DMS 273 treated with DMSO at 0.1 percent for 48 hours (cell line): ENCODE data around the gene PLAC8.
"Not testable (repeated sequence)": the region's sequence is repeated elsewhere in the genome, so short reads cannot be mapped to it uniquely, and the experiment has no call there.

Experiments
- DNase-seq: peaks from one replicate; lab custom pipeline; 2025; lab: John Stamatoyannopoulos, UW

Gene PLAC8, protein sequence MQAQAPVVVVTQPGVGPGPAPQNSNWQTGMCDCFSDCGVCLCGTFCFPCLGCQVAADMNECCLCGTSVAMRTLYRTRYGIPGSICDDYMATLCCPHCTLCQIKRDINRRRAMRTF

GRCh38 chr4:83114576-83114975, at the start of gene PLAC8:
Gene PLAC8, minus strand, starts transcription at chr4:83114729. Its CDS starts 6,808 bp downstream, at chr4:83107921.
- DNase-seq = no peak

DNA sequence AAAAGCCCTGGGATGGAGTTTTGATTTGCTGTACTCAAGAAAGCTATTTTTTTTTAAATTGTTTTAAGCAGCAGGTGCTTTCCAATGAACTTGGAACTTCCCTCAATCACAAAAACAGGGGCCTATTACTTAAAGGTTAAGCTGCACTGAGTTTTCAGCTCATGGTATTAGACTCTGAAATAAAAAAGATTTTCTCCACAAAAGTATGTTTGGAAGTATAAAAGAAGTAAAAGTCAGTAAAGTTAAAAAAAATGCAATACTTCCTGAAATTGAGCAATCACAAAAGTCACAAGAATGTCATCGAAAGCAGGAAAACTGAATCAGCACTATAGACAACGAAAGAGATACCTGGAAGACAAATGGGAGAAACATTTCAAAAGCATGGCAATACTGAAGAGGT, 38.9 kb upstream of the PLAC8 start:
- no peak for DNase-seq

GRCh38 chr4:83152746-83153145, 38.2 kb upstream of the PLAC8 start:
- no peak for DNase-seq

DNA sequence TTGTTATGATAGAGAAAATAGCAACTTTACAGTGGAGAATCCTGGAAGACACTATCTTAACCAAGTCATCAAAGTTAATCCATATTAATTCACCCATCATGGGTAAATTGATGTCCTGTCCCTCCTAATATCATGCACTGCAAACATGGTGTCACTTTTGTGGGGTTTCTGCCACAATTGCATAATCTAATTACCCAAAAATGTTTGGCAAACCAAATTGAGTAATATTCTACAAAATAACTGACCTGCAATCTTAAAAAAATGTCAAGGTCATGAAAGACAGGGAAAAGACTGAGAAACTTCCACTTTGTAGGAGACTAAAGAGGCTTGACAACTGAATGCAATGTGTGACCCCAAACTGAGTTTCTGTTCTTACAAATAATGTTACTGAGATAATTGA, 37.1 kb upstream of the PLAC8 start:
- no peak for DNase-seq

DNA sequence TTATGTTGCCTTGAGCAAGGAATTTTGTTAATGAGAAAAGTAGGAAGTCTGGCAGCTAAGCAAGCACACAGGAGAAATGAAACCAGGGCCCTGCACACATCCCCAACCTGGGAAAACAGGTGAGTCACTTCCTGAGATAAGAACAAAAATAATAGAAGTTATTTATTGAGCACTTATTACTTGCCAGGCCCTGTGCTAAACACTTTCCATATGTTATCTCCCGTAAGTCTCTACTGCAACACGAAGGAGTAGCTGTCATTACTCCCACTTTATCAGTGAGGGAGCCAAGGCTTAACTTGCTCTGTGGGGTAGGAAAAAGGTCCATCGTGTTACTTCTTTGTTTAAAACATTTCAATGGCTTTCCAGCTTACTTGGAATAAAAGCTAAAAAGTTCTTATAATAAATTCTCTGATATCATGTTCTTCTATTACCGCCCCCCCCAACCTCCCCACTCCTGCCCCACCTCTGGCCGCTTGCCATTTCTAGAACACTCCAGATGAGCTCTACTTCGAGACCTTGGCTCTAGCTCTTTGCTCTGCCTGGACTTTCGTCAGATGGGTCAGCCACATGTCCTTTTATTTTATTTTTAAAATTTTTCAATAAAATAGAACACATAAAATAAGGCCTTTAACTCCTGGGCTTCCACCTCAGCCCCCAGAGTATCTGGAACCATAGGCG, 36.3 kb upstream of the PLAC8 start:
- DNase-seq = no peak

DNA sequence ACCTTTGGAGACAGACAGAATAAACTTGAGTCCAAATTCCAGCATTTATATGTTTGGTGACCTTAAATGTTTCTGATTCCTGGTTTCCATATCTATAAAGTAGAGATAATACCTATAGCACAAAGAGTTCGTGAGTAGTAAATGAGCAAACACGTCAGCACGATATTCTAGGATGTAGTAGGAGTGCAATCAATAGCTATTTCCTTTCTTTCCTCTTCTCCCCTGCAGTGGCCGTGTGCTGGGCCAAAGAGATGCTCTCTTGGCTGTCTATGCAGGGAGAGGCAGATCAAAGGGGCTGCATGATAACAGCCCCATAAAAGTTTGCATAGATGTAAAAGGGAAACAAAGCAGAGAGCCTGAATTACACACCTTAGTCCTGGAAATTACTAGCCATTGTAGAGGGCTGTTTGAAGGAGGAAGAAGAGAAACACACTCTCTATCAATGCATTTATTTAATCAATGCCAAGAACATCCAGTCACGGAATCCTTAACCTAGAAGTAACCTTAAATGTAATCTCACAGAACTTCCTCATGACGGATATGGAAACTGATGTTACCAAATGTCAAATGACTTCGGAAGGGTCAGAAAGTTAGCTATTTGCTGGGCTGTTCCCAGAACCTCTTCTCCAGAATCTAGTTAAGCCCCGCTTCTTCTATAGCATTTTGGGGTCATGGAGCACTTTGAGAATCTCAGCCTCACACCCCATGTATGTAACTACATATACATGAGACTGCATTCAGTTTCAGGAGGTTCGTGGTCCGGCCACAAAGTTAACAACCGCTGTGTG, 35.5 kb upstream of the PLAC8 start:
- no peak for DNase-seq

GRCh38 chr4:83146841-83147240, 32.3 kb upstream of the PLAC8 start:
- peak; percentile 24 for DNase-seq

DNA sequence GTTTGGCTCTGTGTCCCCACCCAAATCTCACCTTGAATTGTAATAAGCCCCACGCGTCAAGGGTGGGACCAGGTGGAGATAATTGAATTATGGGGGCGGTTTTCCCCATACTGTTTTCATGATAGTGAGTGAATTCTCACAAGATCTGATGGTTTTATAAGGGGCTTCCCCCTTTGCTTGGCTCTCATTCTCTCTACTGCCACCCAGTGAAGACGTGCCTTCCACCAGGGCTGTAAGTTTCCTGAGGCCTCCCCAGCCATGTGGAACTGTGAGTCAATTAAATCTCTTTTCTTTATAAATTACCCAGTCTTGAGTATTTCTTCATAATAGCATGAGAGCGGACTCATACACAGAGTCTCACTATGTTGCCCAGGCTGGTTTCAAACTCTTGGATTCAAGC, 31.2 kb upstream of the PLAC8 start:
- DNase-seq = not testable (repeated sequence)

DNA sequence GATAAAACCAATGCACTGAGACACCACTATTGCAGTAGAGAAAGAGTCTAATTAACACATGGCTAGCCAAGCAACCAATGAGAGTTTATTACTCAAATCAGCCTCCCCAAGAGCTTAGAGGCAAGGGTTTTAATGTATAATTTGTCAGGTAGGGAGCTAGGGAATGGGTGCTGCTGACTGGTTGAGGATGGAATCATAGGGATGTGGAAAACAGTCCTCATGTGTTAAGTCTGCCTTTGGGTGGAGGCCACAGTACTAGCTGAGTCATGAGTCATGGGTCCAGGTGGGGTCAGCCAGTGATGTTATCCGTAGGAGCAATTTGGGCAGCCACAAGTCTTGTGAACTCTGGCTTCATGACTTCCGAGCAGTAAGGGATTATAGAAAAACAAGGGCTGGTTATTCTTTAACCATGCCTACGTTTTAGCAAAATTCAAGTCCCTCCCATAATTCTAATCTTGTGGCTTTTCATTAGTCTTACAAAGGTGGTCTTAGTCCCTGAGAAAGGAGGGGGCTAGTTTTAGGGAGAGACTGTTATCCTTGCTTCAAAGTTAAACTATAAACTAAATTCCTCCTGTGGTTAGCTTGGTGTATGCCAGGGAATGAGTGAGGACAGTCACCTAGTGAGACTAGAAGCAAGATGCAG, 25.1 kb upstream of the PLAC8 start:
- no peak for DNase-seq

GRCh38 chr4:83138946-83139345, 24.4 kb upstream of the PLAC8 start:
- DNase-seq = no peak

DNA sequence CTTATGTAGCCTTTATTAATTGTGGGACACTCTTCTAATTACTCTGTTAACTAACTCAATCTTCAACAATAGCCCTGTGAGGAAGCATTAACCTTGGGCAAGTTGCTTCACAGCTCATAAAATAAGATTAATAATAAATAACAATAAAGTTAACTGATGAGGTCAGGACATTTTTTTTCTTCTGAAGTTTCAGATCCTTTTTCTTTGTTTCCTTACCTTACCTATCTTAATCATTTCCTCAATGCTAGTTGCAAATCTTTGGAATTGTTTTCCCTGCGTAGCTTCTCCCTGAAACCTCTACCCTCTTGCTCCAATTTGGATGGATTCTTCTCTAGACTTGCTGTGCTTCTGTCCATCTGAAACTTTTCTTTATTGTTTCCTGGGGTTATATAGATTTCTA, 17.5 kb upstream of the PLAC8 start:
- no peak for DNase-seq

DNA sequence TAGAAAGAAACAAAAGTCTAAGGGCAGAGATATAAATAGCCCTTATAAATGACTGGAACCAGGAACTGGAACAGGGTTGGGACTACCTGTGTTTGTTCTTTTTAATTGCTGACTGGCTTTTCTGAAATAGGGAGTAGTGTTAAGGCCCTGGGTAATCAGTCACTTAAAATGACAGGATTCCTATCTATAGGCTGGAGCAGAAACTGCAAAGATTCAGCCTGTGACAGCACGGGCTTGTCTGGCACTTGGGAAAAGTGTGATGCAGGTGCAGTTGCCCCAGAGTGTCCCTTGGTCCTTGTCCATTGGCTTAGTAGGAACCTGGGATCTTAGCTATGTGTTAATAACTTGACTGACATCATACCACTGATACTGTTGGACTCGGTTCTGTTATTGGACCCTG, 14.7 kb upstream of the PLAC8 start:
- no peak for DNase-seq

DNA sequence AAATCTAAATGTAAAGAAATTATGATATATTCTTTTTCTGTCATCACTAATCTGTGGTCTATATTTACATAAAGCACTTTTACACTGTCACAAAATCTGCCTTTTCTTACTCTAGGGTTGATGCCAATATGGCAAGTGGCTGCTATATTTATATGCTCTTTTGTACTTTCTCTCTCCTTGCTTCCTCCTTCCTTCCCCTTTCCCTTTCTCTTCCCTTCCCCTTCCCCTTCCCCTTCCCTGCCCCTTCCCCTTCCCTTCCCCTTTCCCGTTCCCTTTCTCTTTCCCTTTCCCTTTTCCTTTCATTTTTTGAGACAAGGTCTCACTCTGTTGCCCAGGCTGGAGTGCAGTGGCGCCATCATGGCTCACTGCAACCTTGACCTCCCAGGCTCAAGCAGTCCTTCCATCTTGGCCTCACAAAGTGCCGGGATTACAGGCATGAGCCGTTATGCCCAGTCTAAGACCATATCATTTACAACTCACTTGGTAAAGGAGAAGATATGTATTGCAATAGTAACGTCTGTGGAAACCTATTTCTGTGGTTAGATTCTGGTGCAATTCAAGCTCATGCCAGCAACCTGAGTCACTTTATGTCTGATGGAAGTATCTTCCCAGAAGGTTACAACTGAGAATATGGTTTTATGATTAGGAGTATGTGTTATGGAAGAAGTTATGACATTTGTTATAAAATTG, 13.9 kb upstream of the PLAC8 start:
- DNase-seq = no peak

DNA sequence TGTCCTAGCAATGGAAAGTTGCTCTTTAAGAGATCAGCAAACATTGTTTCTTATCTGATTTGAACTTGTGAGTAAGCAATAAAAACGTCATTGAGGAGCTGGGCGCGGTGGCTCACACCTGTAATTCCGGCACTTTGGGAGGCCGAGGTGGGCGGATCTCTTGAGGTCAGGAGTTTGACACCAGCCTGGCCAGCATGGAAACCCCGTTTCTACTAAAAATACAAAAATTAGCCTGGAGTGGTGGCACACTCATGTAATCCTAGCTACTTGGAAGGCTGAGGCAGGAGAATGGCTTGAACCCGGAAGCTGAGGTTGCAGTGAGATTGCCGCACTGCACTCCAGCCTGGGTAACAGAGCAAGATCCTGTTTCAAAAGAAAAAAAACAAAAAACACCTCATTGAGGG, 11.2 kb upstream of the PLAC8 start:
- DNase-seq = no peak

GRCh38 chr4:83124111-83124780, 9.7 kb upstream of the PLAC8 start:
- no peak for DNase-seq

DNA sequence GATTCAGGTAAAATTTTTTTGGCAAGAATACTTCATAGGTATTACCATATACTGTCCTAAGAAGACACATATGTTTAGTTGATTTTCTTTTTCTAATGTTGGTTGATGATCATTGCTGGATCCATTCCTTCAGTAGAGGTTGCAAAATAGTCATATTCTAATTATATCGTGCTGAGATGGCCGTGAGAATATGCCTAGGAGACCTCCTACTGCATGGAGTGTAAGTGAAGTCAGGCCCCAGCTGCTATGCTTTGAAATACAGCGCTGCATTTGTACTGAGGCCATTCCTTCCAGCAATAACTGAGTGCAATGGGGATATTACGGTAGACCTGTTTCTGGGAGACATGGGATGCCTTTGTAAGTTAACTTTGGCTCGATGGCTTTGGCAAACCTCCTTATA, 6.7 kb upstream of the PLAC8 start:
- no peak for DNase-seq

GRCh38 chr4:83118869-83119268, 4.3 kb upstream of the PLAC8 start:
- no peak for DNase-seq

DNA sequence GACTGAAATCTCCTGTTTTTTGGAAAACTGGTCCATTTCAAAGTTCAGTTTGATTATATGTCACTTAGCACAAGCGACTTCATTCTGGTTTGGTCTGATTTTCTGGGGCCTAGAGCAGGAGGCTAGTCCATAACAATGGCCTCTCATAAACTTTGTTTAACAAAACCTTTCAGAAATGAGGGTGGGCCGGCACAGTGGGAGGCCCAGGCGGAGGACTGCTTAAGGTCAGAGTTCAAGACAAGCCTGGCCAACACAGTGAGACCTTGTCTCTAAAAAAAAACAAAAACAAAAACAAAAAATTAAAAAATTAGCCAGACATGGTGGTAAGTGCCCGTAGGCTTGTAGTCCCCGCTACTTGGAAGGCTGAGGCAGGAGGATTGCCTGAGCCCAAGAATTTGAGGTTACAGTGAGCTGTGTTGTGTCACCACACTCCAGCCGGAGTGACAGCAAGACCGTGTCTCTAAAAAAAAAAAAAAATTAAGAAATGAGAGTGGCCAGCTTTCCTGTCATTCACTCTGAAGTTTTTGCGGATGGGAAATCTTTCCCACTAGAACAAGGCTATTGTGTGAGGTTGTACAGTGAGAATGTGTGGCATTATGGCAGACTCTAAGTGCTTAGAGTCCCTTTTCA, 1.2 kb upstream of the PLAC8 start:
- DNase-seq = no peak

GRCh38 chr4:83115000-83115399, 471 bp upstream of the PLAC8 start:
- no peak for DNase-seq

- DNase-seq = no peak
Observed at GRCh38 chr4:83113429-83113786, 1.1 kb downstream of the PLAC8 start.

DNA sequence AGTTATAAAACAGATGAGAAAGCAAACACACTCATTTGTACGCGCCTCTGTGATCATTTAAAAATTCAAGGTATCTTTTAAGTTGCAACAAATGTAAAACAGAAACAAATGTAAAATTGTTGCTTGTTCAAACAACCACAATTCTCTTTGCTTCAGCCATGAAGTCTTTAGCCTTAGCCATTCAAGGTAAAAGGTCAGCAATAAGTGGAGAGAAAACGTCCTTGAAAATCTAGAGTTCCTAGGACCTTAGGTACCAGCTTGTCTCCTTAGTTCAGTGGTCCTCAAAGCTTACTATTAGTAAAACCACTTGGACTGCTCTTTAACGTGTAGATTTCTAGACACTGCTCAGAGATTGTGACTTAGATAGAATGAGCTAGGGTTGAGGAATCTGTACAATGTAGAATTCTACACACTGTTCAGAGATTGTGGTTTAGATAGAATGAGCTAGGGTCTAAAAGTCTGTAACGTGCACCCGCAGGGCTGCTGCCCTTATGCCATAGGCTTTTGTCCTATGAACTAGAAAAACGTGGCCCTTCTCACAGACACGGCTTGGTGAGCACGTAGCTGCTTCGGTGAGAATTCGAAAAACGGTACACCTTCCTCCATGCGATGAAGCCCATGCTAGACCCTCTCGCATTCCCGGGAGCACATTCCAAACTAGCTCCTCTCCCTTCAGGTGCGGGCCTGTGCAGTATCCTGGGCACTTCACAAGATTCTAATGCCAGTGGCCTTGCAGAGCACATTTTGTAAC, 1.7 kb downstream of the PLAC8 start:
- DNase-seq = no peak
